ENCODE results near the gene ACTL10. TPM values are rescaled to one million over a fixed set of nuclear protein-coding genes. Genes with fewer than 3 reads are reported as not detected.
A peak's percentile ranks its signal among the peaks of the same experiment; 100 is the strongest.

Gene ACTL10
- total RNA-seq, 1 donor from 2014 or later: 0.49 TPM

- peak; percentile 19 for DNase-seq
These were observed 11.4 kb downstream of the ACTL10 start for GRCh38 chr20:33677991-33678702.

GRCh38 chr20:33679758-33680485 lies 13.2 kb downstream of the ACTL10 start:
- DNase-seq: no peak

- DNase-seq: no peak
These were observed 13.9 kb downstream of the ACTL10 start for GRCh38 chr20:33680686-33681085.

GRCh38 chr20:33681288-33681687 lies 14.5 kb downstream of the ACTL10 start:
- DNase-seq: no peak

- DNase-seq: no peak
These were observed 15.1 kb downstream of the ACTL10 start for GRCh38 chr20:33681728-33682353.

GRCh38 chr20:33684533-33685327 lies 18.0 kb downstream of the ACTL10 start:
- no peak for DNase-seq

GRCh38 chr20:33685328-33686099 lies 18.8 kb downstream of the ACTL10 start:
- no peak for DNase-seq

- DNase-seq: peak; percentile 81
These were observed 19.6 kb downstream of the ACTL10 start, which contains the start of gene E2F1 for GRCh38 chr20:33686100-33686983. Gene E2F1 (minus strand): TSS chr20:33686385. CDS start chr20:33686264, 121 bp downstream.

- no peak for DNase-seq
These were observed 20.2 kb downstream of the ACTL10 start for GRCh38 chr20:33686984-33687366.

- DNase-seq: no peak
These were observed 20.7 kb downstream of the ACTL10 start for GRCh38 chr20:33687370-33687915.

GRCh38 chr20:33687993-33688937 lies 21.5 kb downstream of the ACTL10 start:
- DNase-seq: no peak

- DNase-seq: no peak
These were observed 22.2 kb downstream of the ACTL10 start for GRCh38 chr20:33688938-33689424.

GRCh38 chr20:33689493-33689892 lies 22.8 kb downstream of the ACTL10 start:
- DNase-seq: no peak

- no peak for DNase-seq
These were observed 23.2 kb downstream of the ACTL10 start for GRCh38 chr20:33689973-33690372.

GRCh38 chr20:33693289-33693688 lies 26.5 kb downstream of the ACTL10 start:
- no peak for DNase-seq

GRCh38 chr20:33693741-33694638 lies 27.2 kb downstream of the ACTL10 start:
- peak; percentile 35 for DNase-seq

GRCh38 chr20:33694639-33695012 lies 27.9 kb downstream of the ACTL10 start:
- DNase-seq: no peak

GRCh38 chr20:33696448-33696847 lies 29.7 kb downstream of the ACTL10 start:
- DNase-seq: no peak
